B cell (primary cell): ENCODE data around the gene IRGQ. TPM values are rescaled to one million over a fixed set of nuclear protein-coding genes. Genes with fewer than 3 reads are reported as not detected.

ENCODE experiments used
- ATAC-seq: fragments of 200-7000 bp; cut with Tn5 transposase; one replicate; pipeline ENCODE4 v1.10.0; 2021; ENCODE audit warnings: low read depth, mild to moderate bottlenecking, moderate number of reproducible peaks, moderate library complexity
- CTCF ChIA-PET: fragments of 350-600 bp; sonication (Branson Sonifier 250); formaldehyde crosslinking; loops from one replicate; lab custom pipeline; 2021; ENCODE audit warnings: antibody characterized with exemption, inconsistent platforms; lab: Charles Lee
- POLR2A ChIA-PET: fragments of 350-600 bp; sonication (Branson Sonifier 250); formaldehyde crosslinking; loops from one replicate; lab custom pipeline; 2021; ENCODE audit warnings: antibody characterized with exemption; lab: Charles Lee
- DNase-seq: peaks from one replicate; pipeline ENCODE4 v3.0.0; 2013
- H2AFZ ChIP-seq: 2 replicates; pipeline ENCODE4 v1.6.1; 2012; ENCODE audit warnings: mild to moderate bottlenecking, low read depth, low read length; ENCODE audit not compliant: insufficient read depth, poor library complexity, severe bottlenecking
- H3K27ac ChIP-seq, 2 donors: 1 replicate in 1 of 2; 2 replicates in 1 of 2; pipeline ENCODE4 v1.5.1; 2012 to 2013; ENCODE audit warnings: low read length in 2 of 2, mild to moderate bottlenecking in 2 of 2, moderate library complexity in 1 of 2
- H3K27me3 ChIP-seq, 4 experiments: fragments of 200-600 bp in 1 of 4; sonication (generic) in 1 of 4; replicated peaks in 1 of 4; 1 replicate in 2 of 4; 2 replicates in 2 of 4; pipeline versions ENCODE4 v1.6.1 to v1.7.0; 2013 to 2016; ENCODE audit warnings: low read length in 3 of 4, mild to moderate bottlenecking in 2 of 4, mixed read lengths in 1 of 4, moderate library complexity in 1 of 4; ENCODE audit not compliant: insufficient read depth in 4 of 4, control insufficient read depth in 3 of 4; ENCODE audit errors: control extremely low read depth in 1 of 4
- H3K36me3 ChIP-seq, 2 experiments: replicated peaks in 1 of 2; 1 replicate in 1 of 2; 2 replicates in 1 of 2; pipeline versions ENCODE4 v1.6.1 to v1.7.1; 2013; ENCODE audit warnings: low read length in 1 of 2; ENCODE audit not compliant: insufficient read depth in 2 of 2, control insufficient read depth in 1 of 2; ENCODE audit errors: control extremely low read depth in 1 of 2, extremely low read depth in 1 of 2
- H3K4me1 ChIP-seq, 2 donors: fragments of 200-600 bp in 1 of 2; sonication (generic) in 1 of 2; 1 replicate in 1 of 2; 2 replicates in 1 of 2; pipeline versions ENCODE4 v1.5.1 to v1.6.1; 2013 to 2017; ENCODE audit warnings: low read length in 2 of 2; ENCODE audit not compliant: control insufficient read depth in 2 of 2, insufficient read depth in 2 of 2
- H3K4me2 ChIP-seq: replicated peaks from 2 replicates; pipeline ENCODE3; 2012; ENCODE audit warnings: mild to moderate bottlenecking, low read depth, low read length; ENCODE audit not compliant: poor library complexity, severe bottlenecking
- H3K4me3 ChIP-seq, 5 experiments: fragments of 200-600 bp in 1 of 5; sonication (generic) in 1 of 5; 1 replicate in 3 of 5; 2 replicates in 2 of 5; pipeline versions ENCODE4 v1.5.1 to v1.7.0; 2011 to 2016; ENCODE audit warnings: low read length in 4 of 5, mild to moderate bottlenecking in 4 of 5, low read depth in 2 of 5, control low read depth in 1 of 5, moderate library complexity in 1 of 5; ENCODE audit not compliant: insufficient read depth in 1 of 5; ENCODE audit errors: control extremely low read depth in 1 of 5, extremely low read depth in 1 of 5
- H3K79me2 ChIP-seq: fragments of 200-600 bp; sonication (generic); one replicate; pipeline ENCODE4 v1.6.0; 2016; ENCODE audit warnings: low read length; ENCODE audit not compliant: control insufficient read depth, insufficient read depth
- H3K9ac ChIP-seq: fragments of 200-600 bp; sonication (generic); 2 replicates; pipeline ENCODE4 v1.6.1; 2017; ENCODE audit warnings: mild to moderate bottlenecking, low read length, moderate library complexity
- H3K9me3 ChIP-seq, 3 donors: one replicate each; pipeline versions ENCODE4 v1.6.1 to v1.7.1; 2013; ENCODE audit warnings: low read length in 2 of 3; ENCODE audit not compliant: control insufficient read depth in 2 of 3, insufficient read depth in 1 of 3; ENCODE audit errors: control extremely low read depth in 1 of 3
- H4K20me1 ChIP-seq: 2 replicates; pipeline ENCODE4 v1.6.0; 2012; ENCODE audit warnings: mild to moderate bottlenecking, low read length; ENCODE audit not compliant: insufficient read depth, control insufficient read depth, poor library complexity, severe bottlenecking
- H3K27ac Mint-ChIP-seq: one replicate; pipeline ENCODE4 v1.8.0; 2021; ENCODE audit warnings: mixed read lengths
- H3K27me3 Mint-ChIP-seq: one replicate; pipeline ENCODE4 v1.8.0; 2021; ENCODE audit warnings: mixed read lengths
- H3K4me1 Mint-ChIP-seq: one replicate; pipeline ENCODE4 v1.8.0; 2021; ENCODE audit warnings: mixed read lengths
- H3K4me3 Mint-ChIP-seq: one replicate; pipeline ENCODE4 v1.8.0; 2021; ENCODE audit warnings: mixed read lengths
- H3K9me3 Mint-ChIP-seq: one replicate; pipeline ENCODE4 v1.8.0; 2022; ENCODE audit warnings: mixed read lengths; ENCODE audit not compliant: insufficient read depth
- EZH2 ChIP-seq: IDR thresholded peaks from 2 replicates; pipeline ENCODE4 v1.6.1; 2012; ENCODE audit warnings: borderline replicate concordance, low read depth, mild to moderate bottlenecking, moderate library complexity, low read length; ENCODE audit not compliant: insufficient read depth, poor library complexity, severe bottlenecking
- WGBS: methylation state at CpG from one replicate; pipeline ENCODE4 v1.1.5; 2013; ENCODE audit warnings: missing lambda C conversion rate; ENCODE audit not compliant: insufficient coverage; 5-methylcytosine and 5-hydroxymethylcytosine counted together
- intact Hi-C: fragments of 100-400 bp; cut with micrococcal nuclease; formaldehyde crosslinking; loops from one replicate; pipeline ENCODE4 v1.10.0; 2022
- polyA plus RNA-seq: library from polyadenylated mRNA; depleted of rRNA; stranded (reverse); fragments of >200 nt; gene quantifications from 2 replicates; pipeline ENCODE4 v1.2.3, GENCODE V29; 2012
- total RNA-seq, 2 donors: library from RNA; stranded (reverse); fragments of 120-200 nt in 1 of 2; gene quantifications; 1 replicate in 1 of 2; 2 replicates in 1 of 2; pipeline versions ENCODE4 v1.2.3 to v1.2.4, GENCODE V29; 2013 to 2022
- TF ChIP-seq, protein P1 (sequence below): fragments of 200-600 bp; IDR thresholded peaks from one replicate; pipeline ENCODE4 v1.8.0; 2022; ENCODE audit warnings: antibody characterized with exemption, mild to moderate bottlenecking

IRGQ gene
- total and polyA plus RNA-seq, 2 donors (not counting 1 experiment from before 2014, with no cell fraction given), result 20.3 to 22.6 TPM

DNA sequence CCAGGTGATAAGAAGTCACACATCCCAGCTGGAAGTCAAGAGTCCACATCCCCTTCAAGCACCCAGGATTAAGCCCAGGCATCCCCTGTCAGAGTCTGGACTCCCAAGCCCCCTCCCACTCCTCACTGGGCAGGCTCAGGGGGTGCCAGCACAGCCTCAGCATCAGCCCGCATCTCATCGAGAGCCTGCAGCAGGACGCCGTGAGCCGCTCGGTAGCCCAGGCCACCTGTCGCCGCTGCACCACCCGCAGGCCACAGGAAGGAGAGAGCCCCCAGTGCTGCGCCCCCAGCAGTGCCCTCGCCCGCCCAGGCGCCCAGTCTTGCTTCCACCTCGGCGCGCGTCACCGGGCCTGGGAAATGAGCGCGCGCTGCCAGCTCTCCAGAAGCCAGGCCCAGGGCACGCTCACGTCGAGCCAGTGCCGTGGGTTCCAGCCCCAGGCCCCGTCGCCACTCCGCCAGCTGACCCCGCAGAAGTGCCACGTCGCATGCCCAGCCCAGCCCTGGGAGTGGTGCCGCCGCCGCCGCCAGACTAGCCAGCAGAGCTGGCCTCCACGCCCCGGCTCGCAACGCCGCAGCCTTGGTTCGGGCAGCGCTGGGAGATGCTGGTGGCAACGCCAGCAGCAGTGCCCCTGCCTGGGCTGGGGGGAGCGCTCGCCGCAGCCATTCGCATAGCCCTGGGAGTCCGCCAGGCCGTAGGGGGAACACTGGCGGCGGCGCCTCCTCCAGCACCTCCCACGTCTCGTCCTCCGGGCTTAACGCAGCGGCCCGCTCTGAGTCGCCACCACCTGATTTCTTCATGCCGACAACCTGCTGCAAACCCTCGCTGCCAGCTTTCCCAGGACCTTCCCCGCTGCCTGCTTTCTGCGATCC is 3.8 kb downstream of the IRGQ start:
- no peak overlapping the region for H3K27ac ChIP-seq
- H2AFZ ChIP-seq, result no peak overlapping the region
- Mint-ChIP-seq H3K27me3 (no peaks in the 10 kb centered on the region), H3K9me3 (no peaks in the 10 kb centered on the region), H3K27ac (peak overlapping the region; percentile 26), H3K4me3 (no peak overlapping the region), H3K4me1 (peaks cover 44% of the 10 kb centered on the region)
- ATAC-seq (no peak), DNase-seq (no peak)
- ChIA-PET POLR2A (no interaction called here), CTCF (interaction anchor here (0.6 to 7.5 kb wide), 3 partner anchors 36 to 74 kb away, joined by 3 to 126 read pairs (median 5); no protein-coding TSS in a partner anchor)
- peaks cover 16 to 46% of the 10 kb centered on the region in 2 donors for H3K4me1 ChIP-seq
- peaks cover 38% of the 10 kb centered on the region for H3K79me2 ChIP-seq
- peaks cover 0 to 18% of the 10 kb centered on the region in 2 experiments for H3K36me3 ChIP-seq
- intact Hi-C loops, result no loop called here
- H3K4me3 ChIP-seq, result no peak overlapping the region
- no peak overlapping the region for H3K9ac ChIP-seq
- no peaks in the 10 kb centered on the region for H3K27me3 ChIP-seq
- TF ChIP-seq, protein P1, sequence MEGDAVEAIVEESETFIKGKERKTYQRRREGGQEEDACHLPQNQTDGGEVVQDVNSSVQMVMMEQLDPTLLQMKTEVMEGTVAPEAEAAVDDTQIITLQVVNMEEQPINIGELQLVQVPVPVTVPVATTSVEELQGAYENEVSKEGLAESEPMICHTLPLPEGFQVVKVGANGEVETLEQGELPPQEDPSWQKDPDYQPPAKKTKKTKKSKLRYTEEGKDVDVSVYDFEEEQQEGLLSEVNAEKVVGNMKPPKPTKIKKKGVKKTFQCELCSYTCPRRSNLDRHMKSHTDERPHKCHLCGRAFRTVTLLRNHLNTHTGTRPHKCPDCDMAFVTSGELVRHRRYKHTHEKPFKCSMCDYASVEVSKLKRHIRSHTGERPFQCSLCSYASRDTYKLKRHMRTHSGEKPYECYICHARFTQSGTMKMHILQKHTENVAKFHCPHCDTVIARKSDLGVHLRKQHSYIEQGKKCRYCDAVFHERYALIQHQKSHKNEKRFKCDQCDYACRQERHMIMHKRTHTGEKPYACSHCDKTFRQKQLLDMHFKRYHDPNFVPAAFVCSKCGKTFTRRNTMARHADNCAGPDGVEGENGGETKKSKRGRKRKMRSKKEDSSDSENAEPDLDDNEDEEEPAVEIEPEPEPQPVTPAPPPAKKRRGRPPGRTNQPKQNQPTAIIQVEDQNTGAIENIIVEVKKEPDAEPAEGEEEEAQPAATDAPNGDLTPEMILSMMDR, result no peak
- no peak for TF ChIP-seq EZH2
- 98% methylated on average over 63 of the region's 63 CpGs for WGBS
- peaks cover 5% of the 10 kb centered on the region for H4K20me1 ChIP-seq
- no peak overlapping the region for H3K4me2 ChIP-seq
- no peaks in the 10 kb centered on the region for H3K9me3 ChIP-seq

DNA sequence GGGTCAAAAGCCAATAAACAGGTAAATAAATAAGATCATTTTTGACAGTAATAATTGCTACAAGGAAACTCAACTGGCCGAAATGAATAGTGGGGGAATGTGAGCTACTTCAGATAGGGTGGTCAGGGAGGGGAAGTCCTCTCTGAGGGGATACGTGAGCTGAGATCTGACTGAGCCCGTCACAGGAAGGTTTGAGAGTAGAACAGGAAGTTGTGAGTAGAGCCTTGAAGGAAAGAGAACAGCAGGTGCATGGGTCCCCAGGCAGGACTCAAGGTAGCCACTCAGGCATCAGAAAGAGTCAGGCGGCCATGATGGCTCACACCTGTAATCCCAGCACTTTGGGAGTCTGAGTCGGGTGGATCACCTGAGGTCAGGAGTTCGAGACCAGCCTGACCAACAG is 6.3 kb downstream of the IRGQ start:
- no peaks in the 10 kb centered on the region for H3K9me3 Mint-ChIP-seq

More for the DNA sequence above, 6.3 kb downstream of the IRGQ start:
- no peak for TF ChIP-seq EZH2
- TF ChIP-seq, protein P1, result no peak
- intact Hi-C loops, result no loop called here
- ChIA-PET POLR2A (interaction anchor here (0.6 kb wide), 1 partner anchor 30 kb away, joined by 9 read pairs; no protein-coding TSS in a partner anchor), CTCF (interaction anchor here (1.3 to 2.0 kb wide), 2 partner anchors 29 to 34 kb away, joined by 4 to 8 read pairs; no protein-coding TSS in a partner anchor)
- peak overlapping the region; percentile 22 for H3K4me2 ChIP-seq
- peak overlapping the region; percentile 85 for H3K27ac Mint-ChIP-seq
- ATAC-seq, result no peak
- no peaks in the 10 kb centered on the region for H3K27me3 Mint-ChIP-seq
- H3K4me1 ChIP-seq, result peaks cover 20 to 41% of the 10 kb centered on the region in 2 donors
- H3K27me3 ChIP-seq, result no peaks in the 10 kb centered on the region
- peaks cover 0 to 8% (median 0%) of the 10 kb centered on the region in 3 donors for H3K9me3 ChIP-seq
- 17% methylated on average over 5 of the region's 6 CpGs for WGBS
- no peak overlapping the region for H2AFZ ChIP-seq
- H3K79me2 ChIP-seq, result peaks cover 30% of the 10 kb centered on the region
- H3K9ac ChIP-seq, result no peak overlapping the region
- H3K36me3 ChIP-seq, result peaks cover 0 to 18% of the 10 kb centered on the region in 2 experiments
- H4K20me1 ChIP-seq, result peaks cover 5% of the 10 kb centered on the region
- H3K4me3 ChIP-seq, result no peak overlapping the region
- peak overlapping the region; percentile 4 for H3K4me3 Mint-ChIP-seq
- peak overlapping the region; percentile 60 to 80 for H3K27ac ChIP-seq
- H3K4me1 Mint-ChIP-seq, result peaks cover 42% of the 10 kb centered on the region
- DNase-seq, result peak; percentile 66
